Right lobe of liver (tissue), 4 donors: ENCODE results near the gene RTF1.

Experiments used
- POLR2A ChIP-seq: fragments of 450-650 bp; IDR thresholded peaks from one replicate; pipeline ENCODE4 v1.6.1; 2017; ENCODE audit warnings: antibody characterized with exemption, mild to moderate bottlenecking
- TF ChIP-seq, protein P1 (sequence below), 4 donors: fragments of 200-600 bp in 3 of 4; fragments of 450-650 bp in 1 of 4; IDR thresholded peaks; one replicate each; pipeline versions ENCODE4 v1.5.1 to v1.8.0; 2016 to 2022; ENCODE audit warnings: antibody characterized with exemption in 4 of 4, mild to moderate bottlenecking in 2 of 4
- donor health status: DM: no; HTN: no; CAD: no.
- donor health status: DM: no; HTN: no; CAD: no.
- donor health status: DM: no; HTN: yes; CAD: no.

DNA sequence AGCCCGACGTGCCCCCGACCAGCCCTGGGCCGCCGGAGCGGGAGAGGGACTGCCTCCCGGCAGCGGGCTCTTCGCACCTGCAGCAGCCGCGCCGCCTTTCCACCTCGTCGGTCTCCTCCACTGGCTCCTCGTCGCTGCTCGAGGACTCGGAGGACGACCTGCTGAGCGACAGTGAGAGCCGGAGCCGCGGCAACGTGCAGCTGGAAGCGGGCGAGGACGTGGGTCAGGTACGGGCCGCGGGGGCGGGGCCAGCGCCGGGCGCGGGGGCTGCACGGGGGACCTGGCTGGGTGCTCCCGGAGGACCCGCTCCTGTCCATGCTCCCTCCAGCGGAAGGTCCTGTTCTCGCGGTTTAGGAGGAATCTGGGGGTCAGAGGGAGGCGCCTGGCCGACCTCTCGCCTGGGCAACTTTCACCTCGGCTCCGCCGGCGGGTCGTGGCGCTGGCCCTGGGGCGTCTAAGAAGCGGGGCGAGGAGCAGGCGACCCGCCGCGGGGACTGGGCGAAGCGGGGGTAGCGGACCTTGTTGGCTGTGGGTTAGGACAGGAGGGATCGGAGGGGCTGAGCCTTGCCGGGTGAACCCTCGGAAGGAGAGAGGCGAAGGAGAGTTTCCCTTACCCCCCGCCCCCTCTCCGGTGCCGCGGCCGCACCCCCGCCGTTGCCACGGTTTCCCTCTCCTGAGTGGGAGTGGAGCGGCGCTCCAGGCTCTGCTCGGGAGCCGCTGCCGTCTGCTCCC, 77.5 kb downstream of the RTF1 start:
- TF ChIP-seq POLR2A = no peak
- TF ChIP-seq, protein P1, sequence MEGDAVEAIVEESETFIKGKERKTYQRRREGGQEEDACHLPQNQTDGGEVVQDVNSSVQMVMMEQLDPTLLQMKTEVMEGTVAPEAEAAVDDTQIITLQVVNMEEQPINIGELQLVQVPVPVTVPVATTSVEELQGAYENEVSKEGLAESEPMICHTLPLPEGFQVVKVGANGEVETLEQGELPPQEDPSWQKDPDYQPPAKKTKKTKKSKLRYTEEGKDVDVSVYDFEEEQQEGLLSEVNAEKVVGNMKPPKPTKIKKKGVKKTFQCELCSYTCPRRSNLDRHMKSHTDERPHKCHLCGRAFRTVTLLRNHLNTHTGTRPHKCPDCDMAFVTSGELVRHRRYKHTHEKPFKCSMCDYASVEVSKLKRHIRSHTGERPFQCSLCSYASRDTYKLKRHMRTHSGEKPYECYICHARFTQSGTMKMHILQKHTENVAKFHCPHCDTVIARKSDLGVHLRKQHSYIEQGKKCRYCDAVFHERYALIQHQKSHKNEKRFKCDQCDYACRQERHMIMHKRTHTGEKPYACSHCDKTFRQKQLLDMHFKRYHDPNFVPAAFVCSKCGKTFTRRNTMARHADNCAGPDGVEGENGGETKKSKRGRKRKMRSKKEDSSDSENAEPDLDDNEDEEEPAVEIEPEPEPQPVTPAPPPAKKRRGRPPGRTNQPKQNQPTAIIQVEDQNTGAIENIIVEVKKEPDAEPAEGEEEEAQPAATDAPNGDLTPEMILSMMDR (IDR thresholded peaks at IDR 0.05) = no peak
